CMK (cell line): ENCODE results near the gene GAB2.

Source experiments
- DNase-seq: peaks from one replicate; pipeline ENCODE4 v3.0.0-alpha.2; 2010; ENCODE audit warnings: low read depth

GAB2 gene

DNA sequence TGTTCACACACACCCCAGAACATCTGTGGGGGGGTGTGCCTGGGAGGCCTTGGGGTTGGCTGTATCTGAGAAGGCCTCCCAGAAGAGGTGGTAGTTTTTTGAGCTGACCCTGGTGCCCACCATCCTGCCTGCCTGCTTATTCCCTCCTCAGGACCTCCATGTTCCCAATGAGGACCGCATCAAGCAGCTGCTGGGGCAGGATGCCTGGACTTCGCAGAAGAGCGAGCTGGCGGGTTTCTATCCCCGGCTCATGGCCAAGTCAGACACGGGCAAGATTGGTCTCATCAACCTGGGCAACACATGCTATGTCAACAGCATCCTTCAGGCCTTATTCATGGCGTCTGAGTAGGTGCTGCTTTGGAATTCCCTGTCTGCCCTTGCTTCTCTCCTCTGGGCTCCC is 211.9 kb downstream of the GAB2 start:
- no peak for DNase-seq

GRCh38 chr11:78205256-78205655 is 212.4 kb downstream of the GAB2 start:
- DNase-seq: no peak

DNA sequence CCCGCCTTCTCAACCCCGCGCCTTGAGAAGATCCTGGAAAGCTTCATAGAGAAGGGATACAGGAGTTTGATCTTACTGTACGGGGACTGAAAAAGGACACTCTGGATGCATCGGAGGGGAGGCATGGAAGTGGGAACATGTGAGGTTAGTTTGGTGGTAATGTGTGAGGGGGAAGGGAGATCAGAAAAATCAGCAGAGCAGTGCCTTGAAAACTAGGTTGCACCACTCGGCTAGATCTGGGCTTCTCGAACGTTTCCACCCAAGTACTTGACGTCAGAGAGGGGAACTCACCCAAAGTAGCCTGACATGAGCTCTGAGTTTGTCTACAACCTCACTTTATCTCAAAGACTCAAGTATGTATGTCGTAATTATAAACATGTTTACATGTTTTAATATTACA is 214.4 kb downstream of the GAB2 start:
- DNase-seq: no peak

DNA sequence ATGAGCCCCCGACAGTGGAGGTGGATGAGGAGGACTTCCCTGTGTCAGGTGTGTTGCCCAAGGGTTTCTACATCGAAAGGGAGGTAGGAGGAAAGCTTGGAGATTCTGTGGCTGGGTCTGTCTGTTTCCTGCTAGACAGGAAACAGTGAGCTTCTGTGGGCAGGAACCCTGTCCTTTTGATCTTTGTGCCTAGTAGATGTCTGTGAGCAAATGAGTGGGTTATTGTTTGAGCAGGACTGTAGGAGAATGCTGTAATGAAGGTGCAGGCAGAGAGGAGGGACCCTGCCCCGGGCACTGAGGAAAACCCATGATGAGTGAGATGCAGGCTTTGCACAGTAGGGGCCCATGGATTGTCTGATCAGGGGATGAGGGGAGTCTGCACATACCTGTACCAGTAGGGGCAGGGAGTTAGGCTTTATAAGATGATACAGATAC is 214.9 kb downstream of the GAB2 start:
- no peak for DNase-seq

DNA sequence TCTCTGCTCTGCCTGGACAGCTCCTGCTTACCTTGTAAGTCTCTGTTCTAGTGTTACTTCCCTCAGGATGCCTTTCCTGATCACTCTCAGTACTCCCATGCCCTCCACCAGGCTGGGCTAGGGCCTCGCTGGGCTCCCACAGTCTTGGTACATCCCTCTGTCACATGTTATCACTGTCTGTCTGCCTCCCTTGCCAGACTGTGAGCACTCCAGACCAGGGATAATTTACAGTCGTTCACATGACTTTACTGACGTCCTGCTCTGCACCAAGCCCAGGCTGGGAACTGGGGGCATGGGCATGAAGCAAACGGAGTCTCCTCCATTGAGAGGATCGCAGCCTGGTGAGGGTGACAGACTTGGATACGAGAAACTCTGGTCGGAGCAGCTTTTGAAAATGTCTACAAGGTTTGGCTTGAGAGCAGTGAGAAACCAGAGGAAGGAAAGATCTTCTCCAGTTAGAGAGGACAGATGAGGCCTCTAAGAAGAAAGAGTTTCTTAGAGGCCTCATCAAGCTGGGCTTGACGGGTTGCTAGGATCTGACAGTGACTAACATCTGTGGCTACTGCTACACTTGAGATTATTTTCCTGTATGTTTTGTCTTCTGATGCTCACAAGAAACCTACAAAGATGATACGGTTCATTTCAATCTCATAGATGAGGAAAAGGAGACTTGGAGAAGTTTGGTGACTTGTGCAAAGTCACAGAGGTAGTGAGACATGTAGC is 216.4 kb downstream of the GAB2 start:
- DNase-seq: no peak

DNA sequence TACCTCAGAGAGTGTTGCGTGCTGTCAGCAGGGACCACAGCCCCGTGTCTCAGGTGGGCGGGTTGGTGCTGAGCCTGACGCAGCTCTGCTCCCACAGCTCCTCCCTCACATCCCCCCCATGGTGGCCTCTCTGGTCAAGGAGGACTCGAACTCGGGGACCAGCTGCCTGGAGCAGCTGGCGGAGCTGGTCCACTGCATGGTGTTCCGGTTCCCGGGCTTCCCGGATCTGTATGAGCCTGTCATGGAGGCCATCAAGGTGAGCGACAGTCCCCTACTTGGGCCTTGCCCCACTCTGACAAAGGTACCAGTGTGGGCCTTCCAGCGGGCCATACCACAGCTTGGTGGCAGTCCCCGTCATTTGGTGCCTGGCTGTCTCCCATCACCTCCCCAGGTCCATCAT is 217.1 kb downstream of the GAB2 start:
- DNase-seq: no peak

- no peak for DNase-seq
These were observed 217.6 kb downstream of the GAB2 start for GRCh38 chr11:78200061-78200460.

- no peak for DNase-seq
These were observed 218.0 kb downstream of the GAB2 start for GRCh38 chr11:78199653-78200015.

- DNase-seq: no peak
These were observed 218.5 kb downstream of the GAB2 start for GRCh38 chr11:78199015-78199652.

GRCh38 chr11:78197816-78198215 is 219.8 kb downstream of the GAB2 start:
- no peak for DNase-seq

GRCh38 chr11:78196661-78197091 is 220.9 kb downstream of the GAB2 start:
- no peak for DNase-seq

DNA sequence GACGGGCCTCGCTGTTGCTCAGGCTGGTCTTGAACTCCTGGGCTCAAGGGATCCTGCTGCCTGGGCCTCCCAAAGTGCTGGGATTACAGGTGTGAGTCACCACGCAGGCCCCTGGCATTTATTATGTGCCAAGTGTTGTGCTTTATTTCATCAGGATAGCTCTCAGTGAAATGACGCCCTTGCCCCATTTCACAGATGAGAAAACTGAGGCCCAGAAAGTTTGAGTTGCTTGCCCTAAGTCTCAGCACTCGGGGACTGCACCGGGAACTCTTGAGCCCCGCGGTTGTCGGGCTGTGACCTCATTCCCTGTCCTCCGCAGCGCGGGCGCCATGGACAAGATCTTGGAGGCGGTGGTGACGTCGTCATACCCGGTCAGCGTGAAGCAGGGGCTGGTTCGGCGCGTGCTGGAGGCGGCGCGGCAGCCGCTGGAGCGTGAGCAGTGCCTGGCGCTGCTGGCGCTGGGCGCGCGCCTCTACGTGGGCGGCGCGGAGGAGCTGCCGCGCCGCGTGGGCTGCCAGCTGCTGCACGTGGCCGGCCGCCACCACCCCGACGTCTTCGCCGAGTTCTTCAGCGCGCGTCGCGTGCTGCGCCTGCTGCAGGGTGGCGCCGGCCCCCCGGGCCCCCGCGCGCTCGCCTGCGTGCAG is 221.6 kb downstream of the GAB2 start:
- no peak for DNase-seq

DNA sequence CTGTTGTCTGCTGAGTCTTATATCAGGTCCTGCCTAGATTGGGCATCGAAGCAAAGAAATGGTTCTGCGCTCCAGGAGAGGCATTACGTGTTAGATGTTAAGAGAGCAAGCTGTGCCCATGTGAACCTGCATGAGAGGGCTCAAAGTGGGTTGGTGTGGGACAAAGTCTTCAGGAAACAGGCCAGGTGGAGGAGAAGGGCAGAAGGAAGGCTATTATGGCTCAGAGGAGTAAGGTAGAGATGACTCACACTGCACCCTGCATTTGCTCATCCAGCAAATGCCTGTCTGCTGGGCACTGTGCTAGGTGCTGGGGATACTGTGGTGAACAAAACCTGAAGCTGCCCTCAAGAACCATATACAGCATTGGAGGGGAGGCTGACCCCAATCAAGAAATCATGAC is 223.1 kb downstream of the GAB2 start:
- no peak for DNase-seq

GRCh38 chr11:78193806-78194205 is 223.8 kb downstream of the GAB2 start:
- DNase-seq: no peak

DNA sequence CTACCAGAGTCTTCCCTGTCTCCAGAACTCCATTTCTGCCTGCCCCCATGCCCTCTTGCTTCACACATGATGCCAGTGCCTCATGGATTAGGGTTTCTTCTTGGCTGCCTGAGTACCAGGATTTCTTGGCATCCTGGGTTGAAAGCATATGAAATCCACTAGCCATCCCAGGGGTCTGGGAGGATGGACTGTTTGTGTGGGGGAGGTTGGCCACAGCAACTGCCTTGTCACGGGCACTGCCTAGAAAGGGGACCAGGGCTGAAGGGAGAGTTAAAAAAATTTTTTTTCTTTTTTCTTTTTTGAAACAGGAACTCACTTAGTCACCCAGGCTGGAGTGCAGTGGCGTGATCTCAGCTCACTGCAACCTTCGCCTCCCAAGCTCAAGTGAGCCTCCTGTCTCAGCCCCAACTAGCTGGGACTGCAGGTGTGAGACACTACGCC is 224.7 kb downstream of the GAB2 start:
- DNase-seq: no peak

DNA sequence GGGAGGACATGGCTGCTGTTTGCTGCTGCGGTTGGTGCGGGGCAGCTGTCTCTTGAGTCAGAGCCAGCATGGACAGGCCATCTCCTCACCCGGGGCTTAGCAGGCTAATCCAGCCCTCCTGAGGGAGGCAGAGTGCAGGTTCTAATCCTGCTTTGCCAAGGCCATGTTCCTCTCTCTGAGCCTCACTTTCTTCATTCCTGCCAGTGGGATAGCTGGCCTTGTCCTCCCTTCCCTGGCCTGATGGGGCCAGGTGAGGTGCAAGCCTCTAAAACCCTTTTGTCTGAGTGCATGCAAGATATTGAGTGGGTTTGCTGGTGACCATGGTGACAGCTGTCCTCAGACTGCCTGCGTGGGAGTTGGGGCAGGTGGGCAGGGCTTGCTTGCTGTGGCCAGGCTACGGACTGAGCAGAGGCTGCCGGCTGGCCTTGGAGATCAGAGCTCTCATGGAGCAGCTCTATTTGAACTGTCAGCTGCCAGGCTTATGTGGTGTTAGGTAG is 225.3 kb downstream of the GAB2 start:
- no peak for DNase-seq

DNA sequence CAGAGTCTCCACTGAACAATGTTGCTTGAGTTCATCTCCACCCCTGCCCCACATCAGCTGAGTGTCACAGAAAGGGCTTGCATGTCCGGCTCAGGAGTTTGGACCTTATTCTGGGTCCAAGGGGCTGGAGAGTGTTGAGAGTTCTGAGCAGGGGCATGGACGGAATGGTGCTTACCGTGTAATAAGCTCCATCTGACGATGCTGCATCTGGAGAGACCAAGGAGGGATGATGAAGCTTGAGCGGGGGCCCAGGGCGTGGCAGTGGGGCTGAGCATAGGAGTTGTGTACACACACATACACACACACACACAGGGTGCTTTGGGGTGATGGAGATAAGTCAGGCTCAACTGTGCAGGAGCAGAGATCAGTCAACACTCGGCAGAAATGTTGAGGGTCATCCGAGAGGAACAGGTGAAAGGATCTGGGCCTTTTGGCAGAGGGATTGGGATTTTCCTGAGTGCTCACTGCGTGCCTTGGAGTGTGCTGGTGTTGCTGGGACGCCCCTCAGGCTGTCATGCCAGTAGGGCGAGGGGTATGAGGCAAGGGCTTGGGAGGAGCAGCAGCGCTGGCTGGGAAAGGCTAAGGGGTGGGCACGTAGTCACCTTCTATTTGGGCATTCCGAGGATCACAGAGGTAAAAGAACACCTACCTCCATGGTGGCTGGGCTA is 226.6 kb downstream of the GAB2 start:
- DNase-seq: no peak

DNA sequence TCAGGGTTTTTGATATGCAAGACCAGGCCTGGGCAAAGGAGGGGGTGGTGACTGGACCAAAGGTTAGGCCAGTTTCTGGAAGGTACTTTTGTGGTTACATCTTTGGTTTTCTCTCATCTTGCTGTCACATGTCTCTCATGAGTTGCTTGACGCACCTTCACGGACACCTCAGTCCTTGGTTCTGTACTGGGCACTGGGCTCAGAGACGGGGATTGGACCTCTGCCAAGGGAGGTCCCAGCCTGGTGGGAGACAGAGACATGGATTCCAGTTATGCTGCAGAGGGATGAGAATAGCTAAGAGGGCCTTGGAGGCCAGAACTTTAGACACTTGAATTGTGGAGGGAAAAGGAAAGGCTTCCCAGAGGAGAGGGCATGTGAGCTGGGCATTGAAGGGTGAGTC is 227.2 kb downstream of the GAB2 start:
- DNase-seq: no peak

DNA sequence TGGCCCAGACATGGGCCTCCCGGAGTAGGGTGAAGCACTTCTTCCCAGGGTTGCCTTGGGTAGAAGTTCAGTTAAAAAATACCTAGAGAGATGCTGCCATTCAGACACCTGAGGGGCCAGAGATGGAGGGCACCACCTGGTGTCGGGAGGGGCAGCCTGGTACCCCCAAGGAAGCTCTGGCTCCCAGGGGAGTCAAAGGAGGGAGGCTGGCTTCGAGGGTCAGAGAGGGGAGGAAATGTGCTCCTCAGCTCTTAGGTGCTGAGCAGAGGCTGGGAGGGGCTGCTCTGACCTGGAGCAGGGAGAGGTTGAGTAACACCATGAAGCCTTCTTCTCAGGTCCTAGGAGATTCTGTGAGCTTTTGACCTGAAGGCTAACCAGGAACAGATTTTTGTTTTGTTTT is 227.8 kb downstream of the GAB2 start:
- no peak for DNase-seq

DNA sequence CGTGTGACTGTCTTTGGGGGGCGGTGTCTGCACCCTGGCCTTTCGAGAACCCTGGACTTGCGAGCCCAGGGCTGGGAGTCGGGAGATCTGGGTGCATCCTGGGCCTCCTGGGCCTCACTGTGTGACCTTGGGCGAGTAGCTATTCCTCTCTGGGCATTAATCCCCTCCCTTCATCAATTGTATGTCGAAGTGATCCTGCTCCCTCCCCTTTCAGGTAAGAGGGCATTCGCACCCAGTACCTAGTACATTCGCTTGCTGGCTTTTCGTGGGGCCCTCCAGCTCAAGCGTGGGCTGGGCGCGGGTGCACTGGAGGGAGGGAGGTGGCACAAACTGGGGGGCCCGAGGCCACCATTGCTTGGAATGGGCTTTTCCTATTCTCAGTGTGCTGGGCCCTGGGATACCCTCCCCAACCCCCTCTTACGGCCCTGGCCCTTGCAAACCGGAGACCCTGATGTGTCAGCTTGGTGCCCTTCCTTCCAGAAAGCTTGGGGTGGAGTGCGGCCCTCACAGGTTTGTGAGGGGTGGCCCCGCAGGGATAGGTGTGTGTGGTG is 228.4 kb downstream of the GAB2 start:
- DNase-seq: no peak

GRCh38 chr11:78188286-78189173 is 229.1 kb downstream of the GAB2 start, which contains the start of the genes KCTD21 and USP35:
TSS of gene KCTD21 (minus strand) at chr11:78188626. CDS start at chr11:78174554, 14,072 bp downstream.
TSS of gene USP35 (plus strand) at chr11:78188919. CDS start at chr11:78196246, 7,327 bp downstream.
- DNase-seq: peak; percentile 96
